Adrenal gland (tissue), 12 donors: ENCODE results near the gene AGRN. TPM values are rescaled to one million over a fixed set of nuclear protein-coding genes. Genes with fewer than 3 reads are reported as not detected.
"Not testable (repeated sequence)": the region's sequence is repeated elsewhere in the genome, so short reads cannot be mapped to it uniquely, and the experiment has no call there.

Source experiments
- DNase-seq, 7 donors: peaks; one replicate each; pipeline ENCODE4 v3.0.0-alpha.2; 2019 to 2020
- H3K27ac ChIP-seq, 5 donors: fragments of 200-600 bp; sonication (generic) in 4 of 5; 1 replicate in 3 of 5; 2 replicates in 2 of 5; pipeline versions ENCODE4 v1.5.1 to v1.8.0; 2016 to 2020; ENCODE audit warnings: mild to moderate bottlenecking in 1 of 5
- H3K27me3 ChIP-seq: fragments of 200-600 bp; 2 replicates; pipeline ENCODE4 v1.8.0; 2021
- H3K36me3 ChIP-seq, 2 donors: fragments of 200-600 bp; replicated peaks in 1 of 2; 1 replicate in 1 of 2; 2 replicates in 1 of 2; pipeline versions ENCODE4 v1.5.1 to v1.8.0; 2018 to 2022
- H3K4me1 ChIP-seq, 2 donors: fragments of 200-600 bp; replicated peaks in 1 of 2; 1 replicate in 1 of 2; 2 replicates in 1 of 2; pipeline versions ENCODE4 v1.5.1 to v1.8.0; 2018 to 2021
- H3K4me3 ChIP-seq, 4 donors: fragments of 200-600 bp; sonication (generic) in 3 of 4; one replicate each; pipeline ENCODE4 v1.5.1; 2016 to 2018
- H3K9me3 ChIP-seq, 3 donors: fragments of 200-600 bp; sonication (generic) in 1 of 3; replicated peaks in 1 of 3; 1 replicate in 2 of 3; 2 replicates in 1 of 3; pipeline versions ENCODE4 v1.5.1 to v1.8.0; 2016 to 2021
- POLR2A ChIP-seq, 2 donors: fragments of 450-650 bp; IDR thresholded peaks; one replicate each; pipeline ENCODE4 v1.6.1; 2017; ENCODE audit warnings: antibody characterized with exemption in 2 of 2, mild to moderate bottlenecking in 2 of 2, moderate library complexity in 1 of 2
- WGBS, 4 donors: extraction: QIAGEN DNeasy Blood & Tissue Kit in 2 of 4; methylation state at CpG; one replicate each; pipeline versions ENCODE4 v1.1.5 to v1.1.7; 2013 to 2017; 5-methylcytosine and 5-hydroxymethylcytosine counted together
- intact Hi-C, 2 donors: fragments of 100-400 bp; cut with DNase I; formaldehyde crosslinking; loops; one replicate each; pipeline versions ENCODE4 v1.14.1 to v1.15.0; 2022 to 2023
- polyA plus RNA-seq, 3 donors: library from polyadenylated mRNA; stranded (reverse); fragments of 200-250 nt in 2 of 3; fragments of 350-450 nt in 1 of 3; fragmentation: Illumina TruSeq in 1 of 3; extraction: RNeasy Lipid Tissue Mini Kit (QIAGEN cat#74804) in 1 of 3; gene quantifications; one replicate each; pipeline ENCODE4 v1.2.3, GENCODE V29; 2013 to 2014
- total RNA-seq, 9 donors: library from RNA; depleted of rRNA in 4 of 9; stranded (reverse); fragments of >200 nt in 4 of 9; fragments of 120-200 nt in 1 of 9; fragmentation: NEBNext Ultra II Directional in 1 of 9; extraction: Animal tissue kit (Norgen Biotek cat#: 25700) in 1 of 9; gene quantifications; one replicate each; pipeline versions ENCODE4 v1.1.0 to v1.2.4, GENCODE V29; 2013 to 2023
- TF ChIP-seq, protein P1 (sequence below), 6 experiments: fragments of 450-650 bp in 4 of 6; fragments of 200-600 bp in 2 of 6; sonication (generic) in 1 of 6; IDR thresholded peaks; 1 replicate in 5 of 6; 2 replicates in 1 of 6; pipeline versions ENCODE4 v1.5.1 to v1.8.0; 2016 to 2021; ENCODE audit warnings: antibody characterized with exemption in 6 of 6, mild to moderate bottlenecking in 2 of 6, moderate library complexity in 1 of 6
- donor health status: healthy with polysubstance abuse.
- donor health status: Bipolar disorder and iron deficiency.
- donor health status: DM: yes; HTN: yes; CAD: no.
- donor health status: DM: no; HTN: no; CAD: no.
- donor health status: DM: no; HTN: no; CAD: no.
- donor health status: DM: yes; HTN: yes; CAD: no.

Gene AGRN
- total and polyA plus RNA-seq, 12 donors = 2.2 to 27.8 (median 11.8) TPM

DNA sequence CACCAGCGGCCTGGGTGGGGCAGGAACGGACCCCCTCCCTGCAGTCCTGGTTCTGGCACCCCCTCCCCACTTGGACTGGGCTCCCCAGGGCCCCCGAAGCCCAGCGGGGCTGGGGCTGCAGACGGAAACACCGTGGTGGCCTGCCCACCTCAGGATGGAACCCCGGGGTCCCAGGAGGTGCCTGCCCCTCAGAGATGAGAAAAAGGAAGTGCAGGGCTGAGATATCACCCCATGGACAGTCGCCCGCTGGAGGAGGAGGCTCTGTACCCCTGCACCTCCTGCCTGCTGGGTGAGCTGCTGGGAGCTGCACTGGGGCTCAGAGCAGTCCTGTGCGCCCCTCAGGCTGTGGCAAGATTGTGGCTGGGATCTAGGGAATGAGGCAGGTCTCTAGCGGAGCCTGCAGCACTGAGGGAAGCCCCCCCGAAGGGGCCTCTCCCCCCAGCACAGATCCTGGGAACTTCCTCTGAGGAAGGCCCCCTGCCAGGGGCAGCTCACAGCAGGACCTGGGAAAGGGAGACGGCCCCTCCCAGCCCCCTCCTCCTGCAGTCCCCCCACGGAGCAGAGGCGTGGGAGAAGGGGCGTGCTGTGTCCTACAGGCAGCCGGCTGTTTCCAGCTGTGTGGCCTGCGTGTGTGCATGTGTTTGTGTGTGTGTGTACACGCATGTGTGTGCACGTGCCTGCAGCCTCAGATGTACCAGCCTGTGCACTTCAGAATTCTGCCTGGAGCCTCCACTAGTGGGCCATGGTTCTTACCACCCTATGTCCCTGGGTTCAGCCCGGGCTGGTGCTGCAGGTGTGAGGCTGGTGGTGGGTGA, 6.9 kb downstream of the AGRN start:
- no peaks in the 10 kb centered on the region for H3K4me1 ChIP-seq
- H3K36me3 ChIP-seq = no peaks in the 10 kb centered on the region
- intact Hi-C loops = no loop called here
- DNase-seq = no peak
- H3K27ac ChIP-seq = no peak overlapping the region
- TF ChIP-seq, protein P1, sequence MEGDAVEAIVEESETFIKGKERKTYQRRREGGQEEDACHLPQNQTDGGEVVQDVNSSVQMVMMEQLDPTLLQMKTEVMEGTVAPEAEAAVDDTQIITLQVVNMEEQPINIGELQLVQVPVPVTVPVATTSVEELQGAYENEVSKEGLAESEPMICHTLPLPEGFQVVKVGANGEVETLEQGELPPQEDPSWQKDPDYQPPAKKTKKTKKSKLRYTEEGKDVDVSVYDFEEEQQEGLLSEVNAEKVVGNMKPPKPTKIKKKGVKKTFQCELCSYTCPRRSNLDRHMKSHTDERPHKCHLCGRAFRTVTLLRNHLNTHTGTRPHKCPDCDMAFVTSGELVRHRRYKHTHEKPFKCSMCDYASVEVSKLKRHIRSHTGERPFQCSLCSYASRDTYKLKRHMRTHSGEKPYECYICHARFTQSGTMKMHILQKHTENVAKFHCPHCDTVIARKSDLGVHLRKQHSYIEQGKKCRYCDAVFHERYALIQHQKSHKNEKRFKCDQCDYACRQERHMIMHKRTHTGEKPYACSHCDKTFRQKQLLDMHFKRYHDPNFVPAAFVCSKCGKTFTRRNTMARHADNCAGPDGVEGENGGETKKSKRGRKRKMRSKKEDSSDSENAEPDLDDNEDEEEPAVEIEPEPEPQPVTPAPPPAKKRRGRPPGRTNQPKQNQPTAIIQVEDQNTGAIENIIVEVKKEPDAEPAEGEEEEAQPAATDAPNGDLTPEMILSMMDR (IDR thresholded peaks at IDR 0.05) = no peak
- TF ChIP-seq POLR2A (IDR thresholded peaks at IDR 0.05) = no peak
- no peaks in the 10 kb centered on the region for H3K9me3 ChIP-seq
- peaks cover 13% of the 10 kb centered on the region for H3K27me3 ChIP-seq
- no peak overlapping the region for H3K4me3 ChIP-seq
- 55 to 100% (median 58%) methylated on average over 1 to 21 of the region's 21 CpGs for WGBS, 4 donors

GRCh38 chr1:1027791-1028190, 7.9 kb downstream of the AGRN start:
- no peaks in the 10 kb centered on the region for H3K36me3 ChIP-seq
- H3K27me3 ChIP-seq = peaks cover 23% of the 10 kb centered on the region
- no peaks in the 10 kb centered on the region for H3K9me3 ChIP-seq
- DNase-seq = no peak
- WGBS, 4 donors = 47 to 61% (median 59%) methylated on average over 5 to 17 of the region's 17 CpGs; no CpG with 5 or more reads in 1 of the 4 donors
- H3K4me3 ChIP-seq = no peak overlapping the region
- H3K4me1 ChIP-seq = peaks cover 3 to 4% of the 10 kb centered on the region in 2 donors
- TF ChIP-seq, protein P1 (IDR thresholded peaks at IDR 0.05) = no peak
- no peak for TF ChIP-seq POLR2A (IDR thresholded peaks at IDR 0.05)
- intact Hi-C loops = no loop called here
- no peak overlapping the region for H3K27ac ChIP-seq

DNA sequence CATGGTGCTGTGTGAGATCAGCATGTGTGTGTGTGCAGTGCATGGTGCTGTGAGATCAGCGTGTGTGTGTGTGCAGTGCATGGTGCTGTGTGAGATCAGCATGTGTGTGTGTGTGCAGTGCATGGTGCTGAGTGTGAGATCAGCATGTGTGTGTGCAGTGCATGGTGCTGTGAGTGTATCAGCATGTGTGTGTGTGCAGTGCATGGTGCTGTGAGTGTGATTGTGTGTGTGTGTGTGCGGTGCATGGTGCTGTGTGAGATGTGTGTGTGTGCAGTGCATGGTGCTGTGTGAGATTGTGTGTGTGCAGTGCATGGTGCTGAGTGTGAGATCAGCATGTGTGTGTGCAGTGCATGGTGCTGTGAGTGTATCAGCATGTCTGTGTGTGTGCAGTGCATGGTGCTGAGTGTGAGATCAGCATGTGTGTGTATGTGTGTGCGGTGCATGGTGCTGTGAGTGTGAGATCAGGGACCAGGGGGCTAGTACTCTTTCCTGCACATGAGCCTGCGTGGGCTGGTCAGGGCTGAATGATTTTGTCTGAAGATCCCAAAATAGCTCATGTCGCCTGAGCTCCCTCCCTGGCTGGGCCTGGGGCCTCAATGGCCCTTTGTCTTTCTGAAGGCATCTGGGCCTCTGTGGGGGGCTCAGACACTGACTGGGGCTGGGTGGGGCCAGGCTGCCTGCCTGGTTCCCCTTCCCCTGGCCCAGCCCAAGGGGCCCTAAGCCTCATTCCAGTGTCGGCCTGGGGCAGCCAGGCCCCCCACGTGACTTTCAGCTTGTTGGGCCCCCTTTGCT, 11.1 kb downstream of the AGRN start:
- H3K4me3 ChIP-seq, intact Hi-C loops, H3K36me3 ChIP-seq, H3K9me3 ChIP-seq, DNase-seq, H3K27ac ChIP-seq: not testable (repeated sequence)
- peaks cover 40% of the 10 kb centered on the region for H3K27me3 ChIP-seq
- peaks cover 14 to 17% of the 10 kb centered on the region in 2 donors for H3K4me1 ChIP-seq
- 58 to 69% (median 67%) methylated on average over 4 to 7 of the region's 7 CpGs for WGBS, 4 donors

DNA sequence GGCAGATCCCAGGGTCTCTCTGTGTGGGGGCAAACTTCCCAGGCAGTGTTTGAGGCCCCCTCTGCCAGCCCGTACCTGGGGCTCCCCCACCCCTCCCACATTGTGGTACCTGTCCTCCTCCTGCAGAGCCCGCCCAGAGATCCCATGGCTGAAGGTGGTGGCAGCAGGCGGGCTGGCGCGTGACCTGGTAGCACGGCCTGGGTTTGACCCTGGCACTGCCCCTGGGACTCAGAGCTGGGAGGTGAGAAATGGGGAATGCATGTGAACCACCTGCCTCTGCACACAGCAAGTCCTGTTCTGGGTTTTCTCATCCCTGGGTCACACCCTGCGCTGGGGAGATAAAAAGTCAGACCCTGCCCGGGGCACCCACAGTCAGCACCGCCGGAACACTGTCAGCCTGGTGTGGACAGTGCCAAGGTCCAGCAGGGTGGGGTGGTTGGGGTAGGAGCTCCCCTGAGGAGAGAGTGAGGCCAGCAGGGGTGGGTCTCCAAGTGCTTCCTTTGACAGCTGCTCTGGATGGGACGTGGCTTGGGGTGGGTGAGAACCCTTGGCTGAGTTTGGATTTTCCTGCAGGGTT, 11.8 kb downstream of the AGRN start:
- DNase-seq = no peak
- peaks cover 41% of the 10 kb centered on the region for H3K27me3 ChIP-seq
- no peak overlapping the region for H3K27ac ChIP-seq
- intact Hi-C loops = no loop called here
- no peaks in the 10 kb centered on the region for H3K9me3 ChIP-seq
- no peaks in the 10 kb centered on the region for H3K36me3 ChIP-seq
- TF ChIP-seq, protein P1 (IDR thresholded peaks at IDR 0.05) = no peak
- no peak for TF ChIP-seq POLR2A (IDR thresholded peaks at IDR 0.05)
- no peak overlapping the region for H3K4me3 ChIP-seq
- WGBS, 4 donors = 63 to 80% (median 78%) methylated on average over 1 to 11 of the region's 11 CpGs
- H3K4me1 ChIP-seq = peaks cover 14 to 17% of the 10 kb centered on the region in 2 donors
